NCI-H1417 (cell line): ENCODE data around the gene STK32B.

Experiments used
- DNase-seq, 3 experiments: peaks; one replicate each; lab custom pipeline; 2025; lab: John Stamatoyannopoulos, UW

STK32B gene

DNA sequence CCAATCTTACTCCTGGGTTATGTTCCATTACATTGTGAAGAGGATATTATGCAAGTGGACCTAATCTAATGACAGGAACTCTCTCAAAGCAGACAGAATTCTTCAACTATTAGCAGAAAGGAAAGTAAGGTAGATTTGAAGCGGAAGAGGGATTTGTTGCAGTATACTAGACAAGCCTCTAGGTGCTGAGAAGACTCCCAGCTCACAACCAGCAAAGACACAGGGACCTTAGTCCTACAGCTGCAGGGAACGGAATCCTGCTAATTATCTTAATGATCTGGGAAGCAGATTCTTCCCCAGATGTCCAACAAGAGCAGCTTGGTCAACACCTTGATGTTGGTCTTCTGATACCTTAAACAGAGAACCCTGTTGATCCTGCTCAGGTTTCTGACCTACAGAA is 73.6 kb downstream of the STK32B start:
- DNase-seq = peak in 1 of 3 experiments; percentile 77

DNA sequence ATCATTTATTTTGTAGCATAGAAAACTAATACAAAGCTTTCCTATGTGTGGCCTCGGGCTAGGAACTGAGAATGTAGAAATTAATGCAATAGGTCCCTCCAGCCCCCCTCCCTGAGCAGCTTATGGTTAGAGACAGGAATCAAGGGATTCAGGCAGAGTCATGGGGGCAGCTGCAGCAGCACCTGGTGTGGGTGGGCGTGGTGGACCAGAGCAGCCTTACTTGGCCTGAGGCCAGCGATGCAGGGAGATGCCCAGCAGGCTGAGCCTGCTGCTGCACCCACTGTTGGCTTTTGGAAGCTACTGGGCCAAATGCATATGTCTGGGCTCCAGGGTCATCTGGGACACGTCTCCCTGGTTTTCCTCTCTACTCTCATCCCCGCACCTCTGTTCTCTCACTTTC is 74.0 kb downstream of the STK32B start:
- peak; percentile 62 to 80 (median 62) for DNase-seq

DNA sequence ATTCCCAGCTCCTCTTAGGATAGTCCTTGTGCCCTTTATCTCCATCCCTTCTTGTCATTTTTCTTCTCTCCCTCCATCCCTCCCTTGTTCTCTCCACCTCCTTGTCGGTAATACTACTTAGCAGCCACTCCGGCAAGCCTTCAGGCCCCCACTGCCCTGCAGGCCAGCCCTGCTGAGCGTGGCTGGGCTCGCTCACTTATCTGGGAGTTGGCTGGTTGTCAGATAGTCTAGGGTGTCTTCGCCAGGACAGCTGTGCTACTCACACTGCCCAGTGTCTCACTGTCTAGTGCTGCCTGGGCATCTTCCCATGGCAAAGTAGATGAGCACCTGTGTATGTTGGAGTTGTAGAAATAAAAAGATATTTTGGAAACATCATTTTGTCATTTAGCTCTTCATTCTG is 75.0 kb downstream of the STK32B start:
- peak in 1 of 3 experiments; percentile 34 for DNase-seq

DNA sequence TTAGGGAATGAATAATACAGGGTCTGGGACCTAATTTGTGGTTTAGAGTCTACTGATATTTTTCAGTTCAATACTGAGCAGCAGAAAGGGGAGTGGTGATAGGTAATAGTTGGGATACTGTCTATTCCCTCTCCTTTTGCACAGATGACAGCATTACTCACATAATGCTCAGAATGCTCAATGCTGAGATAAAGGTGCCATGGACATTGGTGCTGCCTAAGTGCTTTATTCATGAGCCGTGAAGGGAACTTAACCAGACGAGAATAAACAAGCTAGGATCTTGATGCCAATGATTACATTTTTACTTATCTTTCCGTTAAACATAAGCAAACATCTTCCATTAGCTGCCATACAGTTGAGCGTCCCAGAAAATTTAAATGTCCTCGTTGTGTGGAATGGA is 75.6 kb downstream of the STK32B start:
- DNase-seq = peak in 1 of 3 experiments; percentile 82

DNA sequence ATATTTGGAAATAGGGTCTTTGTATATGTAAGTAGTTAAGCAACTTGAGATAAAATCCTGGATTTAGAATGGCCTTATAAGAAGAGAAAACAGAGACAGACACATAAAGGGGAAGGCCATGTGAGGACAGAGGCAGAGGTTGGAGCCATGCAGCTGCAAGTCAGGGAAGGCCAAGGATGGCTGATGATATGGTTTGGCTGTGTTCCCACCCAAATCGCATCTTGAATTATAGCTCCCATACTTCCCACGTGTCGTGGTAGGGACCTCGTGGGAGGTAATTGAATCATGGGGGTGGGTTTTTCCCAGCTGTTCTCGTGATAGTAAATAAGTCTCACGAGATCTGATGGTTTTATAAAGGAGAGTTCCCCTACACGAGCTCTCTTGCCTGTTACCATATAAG is 76.3 kb downstream of the STK32B start:
- peak in 1 of 3 experiments; percentile 20 for DNase-seq

DNA sequence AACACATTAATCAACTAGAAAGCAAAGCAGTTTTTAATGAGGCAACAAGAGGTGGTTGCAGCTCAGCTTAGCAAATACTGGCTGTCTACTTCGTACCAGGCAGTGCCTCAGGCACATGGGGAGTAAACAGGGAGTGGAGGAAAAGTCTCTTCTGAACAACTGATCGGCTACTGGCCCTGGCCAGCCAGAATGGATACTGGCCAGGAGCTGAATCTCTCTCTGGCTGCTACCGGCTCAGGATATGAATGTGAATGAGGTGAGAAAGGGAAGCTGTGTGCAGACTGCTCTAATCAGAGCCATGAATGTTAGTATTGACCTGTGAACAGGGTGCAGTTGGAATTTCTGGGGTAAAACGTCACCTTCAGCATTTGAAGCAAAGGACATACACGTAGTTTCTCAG is 77.3 kb downstream of the STK32B start:
- peak in 2 of 3 experiments; percentile 6 to 55 for DNase-seq

DNA sequence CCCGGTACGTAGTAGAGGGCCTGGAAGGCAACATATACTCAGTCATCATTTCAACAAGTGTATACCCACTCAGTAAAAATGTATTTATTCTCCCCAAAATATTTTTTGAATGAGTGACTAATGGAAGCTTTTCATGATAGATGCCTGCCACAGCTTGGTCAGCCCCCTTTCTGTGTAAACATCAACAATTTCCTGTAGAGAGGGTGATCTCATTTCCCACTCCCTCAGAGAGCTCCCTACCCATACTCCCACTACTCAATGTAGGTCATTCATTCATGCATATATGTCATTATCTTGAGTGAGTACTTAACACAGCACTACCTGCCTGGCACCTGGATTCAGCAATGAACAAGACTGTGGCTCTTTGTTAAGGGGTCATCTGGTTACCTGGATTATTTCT is 81.9 kb downstream of the STK32B start:
- no peak for DNase-seq

DNA sequence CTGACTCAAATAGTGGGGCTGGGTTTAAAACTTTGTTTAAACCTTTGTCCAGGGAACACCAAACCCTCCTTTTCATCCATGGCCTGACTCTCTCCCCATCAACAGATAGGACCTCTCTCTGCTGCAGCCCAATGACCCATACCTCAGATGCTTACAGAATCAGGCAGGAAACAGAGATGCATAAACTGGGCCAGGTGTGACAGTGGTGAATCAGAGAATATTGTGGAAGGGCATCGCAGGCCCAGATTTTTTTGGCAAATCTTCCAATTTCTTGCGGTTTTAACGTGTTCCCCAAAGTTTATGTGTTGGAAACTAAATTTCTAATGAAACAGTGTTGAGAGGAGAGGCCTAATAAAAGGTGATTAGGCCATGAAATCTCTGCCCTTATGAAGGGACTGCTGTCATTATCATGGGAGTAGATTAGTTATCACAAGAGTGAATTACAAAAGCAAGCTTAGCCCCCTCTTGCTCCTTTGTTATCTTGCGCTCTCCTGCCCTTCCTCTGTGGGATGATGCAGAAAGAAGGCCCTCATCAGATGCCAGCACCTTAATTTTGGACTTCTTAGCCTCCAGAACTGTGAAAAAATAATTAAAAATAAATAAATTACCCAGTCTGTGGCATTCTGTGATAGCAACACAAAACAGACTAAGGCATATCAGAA is 82.8 kb downstream of the STK32B start:
- DNase-seq = no peak

DNA sequence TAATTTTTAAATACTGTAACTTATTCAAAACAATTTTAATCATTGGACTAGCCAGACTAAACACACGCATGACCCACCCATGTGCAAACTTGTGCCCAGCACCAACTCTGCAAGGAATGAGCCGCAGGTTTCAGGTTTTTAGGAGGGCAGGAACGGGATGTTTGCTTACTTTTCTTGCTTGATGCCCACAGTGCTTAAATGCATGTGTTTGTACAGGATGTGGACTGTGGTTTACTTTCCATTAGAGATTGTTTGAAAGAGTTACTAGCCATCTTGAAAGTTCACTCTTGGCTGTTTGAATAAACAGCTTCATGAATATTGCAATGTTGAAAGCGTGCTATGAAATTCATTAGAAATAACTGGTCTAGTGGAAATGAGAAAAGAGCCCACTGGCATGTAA is 83.3 kb downstream of the STK32B start:
- no peak for DNase-seq

DNA sequence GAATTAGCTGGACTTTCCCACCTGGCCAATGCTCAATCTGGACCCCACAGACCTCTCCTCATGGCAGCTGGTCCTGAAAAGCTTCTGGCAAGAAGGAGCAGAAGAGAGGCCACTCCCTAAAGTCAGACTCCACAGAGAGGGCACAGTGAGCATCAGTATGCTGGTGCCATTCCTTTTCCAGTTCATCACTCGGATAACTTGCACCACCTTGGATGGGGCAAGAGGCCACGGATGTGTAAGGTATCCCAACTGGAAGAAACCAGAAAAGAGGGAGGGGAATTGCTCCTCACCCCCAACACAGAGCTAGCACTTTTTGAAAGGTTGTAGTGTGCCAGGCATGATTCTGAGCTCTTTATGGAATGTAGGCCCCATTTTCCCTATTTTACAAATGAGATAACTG is 85.9 kb downstream of the STK32B start:
- no peak for DNase-seq

DNA sequence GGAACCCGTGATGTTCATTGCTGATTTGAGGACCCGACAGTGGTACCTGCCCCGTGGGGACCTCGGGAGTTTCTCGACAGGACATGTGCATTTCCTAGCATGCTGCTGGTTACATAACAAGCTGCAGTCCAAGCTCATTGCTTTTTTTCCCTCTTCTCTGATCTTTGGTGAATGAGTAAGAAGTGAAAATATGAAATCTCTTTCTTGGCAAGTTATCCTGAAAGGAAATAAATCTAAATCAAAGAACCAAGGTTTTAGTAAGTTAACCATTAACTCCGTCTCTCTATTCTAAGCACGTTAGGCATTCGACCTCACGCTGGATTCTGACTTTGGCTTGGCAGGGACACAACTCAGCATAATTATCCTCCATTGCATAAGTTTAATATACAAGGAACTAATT is 86.6 kb downstream of the STK32B start:
- DNase-seq = no peak

DNA sequence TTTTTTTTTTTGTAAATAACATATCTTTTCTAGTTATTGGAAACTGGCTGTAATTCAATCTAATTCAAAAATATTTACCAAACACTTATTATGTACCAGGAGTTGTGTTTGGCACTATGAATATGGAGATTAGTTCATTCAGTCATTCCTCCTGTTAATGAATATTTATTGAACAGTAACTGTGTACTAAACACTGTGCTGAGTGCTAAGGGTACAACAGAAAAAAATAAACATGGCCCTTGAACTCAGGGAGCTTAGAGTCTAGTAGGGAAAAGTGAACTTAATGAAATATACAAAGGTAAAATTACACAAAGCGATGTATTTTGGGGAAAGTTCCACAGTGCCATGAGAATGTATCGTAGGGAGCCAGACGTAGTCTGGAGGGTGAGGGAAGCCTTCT is 87.1 kb downstream of the STK32B start:
- no peak for DNase-seq

DNA sequence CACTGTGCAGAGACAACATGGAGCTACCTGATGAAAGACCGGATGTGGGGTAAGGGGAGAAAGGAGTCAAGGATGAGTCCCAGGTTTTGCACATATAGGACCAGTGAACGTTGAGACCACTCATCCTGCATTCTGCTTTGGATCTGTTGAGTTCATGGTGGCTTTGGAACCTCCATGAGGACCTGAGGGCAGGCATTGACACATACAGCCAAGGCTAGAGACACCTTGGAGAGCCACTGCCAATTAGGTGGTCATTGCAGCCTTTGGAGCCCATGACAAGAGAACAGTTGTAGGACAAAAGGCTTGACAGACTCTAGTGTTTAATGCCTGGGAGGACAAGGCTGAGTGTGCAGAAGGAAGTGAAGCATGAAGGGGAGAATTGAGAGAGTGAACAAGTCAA is 87.9 kb downstream of the STK32B start:
- no peak for DNase-seq

DNA sequence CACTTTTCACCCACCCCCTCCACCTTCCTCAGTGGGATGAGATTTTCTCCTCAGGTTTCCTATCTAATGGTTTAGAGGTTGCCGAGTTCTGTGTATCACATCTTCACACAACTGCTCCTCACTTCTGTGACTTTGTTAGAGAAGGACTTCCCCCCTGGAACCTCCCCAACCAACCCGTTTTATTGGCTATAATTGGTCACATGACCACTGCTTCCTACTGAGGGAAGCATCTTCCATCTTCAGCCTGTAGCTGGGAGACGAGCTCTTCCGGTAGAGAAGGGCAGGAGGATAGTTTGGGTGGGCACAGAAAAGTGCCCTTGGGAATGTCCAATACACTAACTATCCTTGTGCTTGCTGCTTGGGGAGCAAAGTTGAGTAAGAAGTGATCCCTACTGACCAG is 90.5 kb downstream of the STK32B start:
- DNase-seq = no peak

DNA sequence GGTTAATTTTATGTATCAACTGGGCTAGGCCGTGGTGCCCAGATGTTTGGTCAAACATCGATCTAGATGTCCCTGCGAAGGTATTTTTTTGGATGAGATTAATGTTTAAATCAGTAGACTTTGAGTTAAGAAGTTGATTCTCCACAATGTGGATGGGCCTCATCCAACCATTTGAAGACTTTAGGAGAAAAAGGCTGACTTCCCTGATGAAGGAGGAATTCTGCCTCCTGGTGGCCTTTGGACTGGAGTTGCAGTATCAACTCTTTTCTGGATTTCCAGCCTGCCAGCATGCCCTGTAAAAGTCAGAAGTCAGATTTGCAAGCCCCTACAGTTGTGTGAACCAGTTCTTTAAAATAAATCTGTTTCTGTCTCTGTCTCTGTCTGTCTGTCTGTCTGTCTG is 91.4 kb downstream of the STK32B start:
- peak in 2 of 3 experiments; percentile 13 to 25 for DNase-seq

DNA sequence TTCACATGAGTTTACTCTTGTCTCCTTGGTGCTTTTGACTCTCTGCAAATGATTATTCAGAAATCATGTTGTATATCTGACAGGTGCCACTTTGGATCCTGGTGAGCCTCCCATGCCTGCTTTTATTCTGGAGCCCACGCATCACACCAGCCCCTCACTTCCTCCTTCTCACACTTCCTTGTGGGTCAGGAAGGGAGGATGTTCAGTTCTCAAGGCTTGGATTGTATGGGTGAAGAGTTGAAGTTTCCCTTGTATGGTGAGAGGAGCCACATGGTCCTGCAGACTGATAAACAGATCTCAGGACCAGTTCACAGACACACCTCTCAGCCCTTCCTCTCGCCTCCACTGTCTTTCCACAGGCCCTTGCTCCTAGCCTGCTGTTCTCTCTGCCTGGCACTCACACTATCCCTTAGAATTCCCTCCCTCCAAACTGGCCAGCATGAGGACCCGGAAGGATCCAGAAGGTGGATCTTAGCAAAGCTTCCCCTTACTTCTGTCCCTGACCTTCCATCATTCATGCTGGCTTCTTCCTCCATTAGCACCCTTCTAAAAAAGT is 92.1 kb downstream of the STK32B start:
- DNase-seq = no peak

DNA sequence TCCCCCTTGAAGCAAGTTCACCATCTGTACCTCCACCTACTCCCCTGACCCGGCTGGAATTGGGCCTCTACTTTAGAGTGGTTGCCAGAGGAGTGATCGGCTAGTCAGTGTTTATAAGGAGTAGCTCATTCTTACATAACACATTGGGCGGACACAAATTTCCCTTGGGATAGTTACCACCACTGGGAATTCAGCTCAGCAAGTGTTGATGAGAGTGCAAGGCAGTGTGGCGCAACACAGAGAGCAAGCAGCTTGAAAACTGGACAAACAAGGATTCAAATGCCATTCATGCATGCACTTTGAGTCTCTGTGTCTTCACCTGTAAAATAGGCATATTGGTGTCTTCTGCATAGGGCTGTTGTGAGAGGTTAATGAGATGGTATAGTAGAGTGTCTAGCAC is 92.7 kb downstream of the STK32B start:
- no peak for DNase-seq

DNA sequence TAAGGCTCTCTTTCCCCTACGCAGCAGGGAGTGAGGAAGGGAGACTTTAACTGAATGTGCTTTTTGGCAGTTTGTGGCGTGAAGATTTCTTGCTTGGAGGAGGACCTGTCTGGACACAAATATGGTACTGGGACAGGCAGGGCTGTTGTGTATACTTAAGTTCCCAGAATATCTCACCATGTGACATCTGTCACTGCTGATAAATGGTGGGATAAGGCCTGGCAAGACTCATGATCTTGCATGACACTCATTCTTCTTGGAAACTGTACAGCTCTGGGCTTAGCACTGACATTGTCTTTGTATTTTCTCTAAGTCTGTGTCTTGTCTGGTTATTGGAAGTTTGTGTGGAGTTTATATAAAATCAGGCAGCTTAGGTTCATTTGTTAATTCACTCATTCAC is 93.1 kb downstream of the STK32B start:
- no peak for DNase-seq

DNA sequence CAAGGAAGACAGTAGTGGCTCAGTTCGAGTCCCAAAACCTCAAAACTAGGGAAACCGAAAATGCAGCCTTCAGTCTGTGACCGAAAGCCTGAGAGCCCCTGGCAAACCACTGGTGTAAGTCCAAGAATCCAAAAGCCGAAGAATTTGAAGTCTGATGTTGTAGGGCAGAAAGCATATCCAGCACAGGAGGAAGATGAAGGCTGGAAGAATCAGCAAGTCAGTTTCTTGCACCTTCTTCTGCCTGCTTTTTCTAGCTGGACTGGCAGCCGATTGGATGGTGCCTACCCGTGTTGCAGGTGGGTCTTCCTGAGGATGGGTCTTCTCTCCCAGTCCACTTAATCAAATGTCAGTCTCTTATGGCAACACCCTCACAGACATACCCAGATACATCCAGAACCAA is 95.0 kb downstream of the STK32B start:
- DNase-seq = no peak

DNA sequence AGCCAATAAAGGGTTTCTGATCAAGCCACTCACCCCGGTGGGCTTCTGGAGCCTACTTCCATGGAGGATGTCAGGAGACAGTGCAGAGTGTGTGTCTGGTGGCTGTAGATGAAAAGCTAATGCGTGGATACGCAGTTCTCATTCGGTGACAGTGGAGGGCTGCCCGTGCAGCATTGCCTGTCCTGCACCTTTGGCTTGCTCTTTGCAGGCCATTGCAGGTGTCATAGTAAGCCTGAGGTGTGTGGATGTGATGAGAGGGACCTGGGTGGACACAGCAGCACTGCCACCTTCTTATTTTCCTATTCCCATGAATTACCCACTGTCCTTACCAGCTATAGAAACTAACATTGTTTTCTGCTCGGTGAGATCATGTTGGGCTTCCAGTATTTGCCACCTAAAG is 101.2 kb downstream of the STK32B start:
- no peak for DNase-seq

DNA sequence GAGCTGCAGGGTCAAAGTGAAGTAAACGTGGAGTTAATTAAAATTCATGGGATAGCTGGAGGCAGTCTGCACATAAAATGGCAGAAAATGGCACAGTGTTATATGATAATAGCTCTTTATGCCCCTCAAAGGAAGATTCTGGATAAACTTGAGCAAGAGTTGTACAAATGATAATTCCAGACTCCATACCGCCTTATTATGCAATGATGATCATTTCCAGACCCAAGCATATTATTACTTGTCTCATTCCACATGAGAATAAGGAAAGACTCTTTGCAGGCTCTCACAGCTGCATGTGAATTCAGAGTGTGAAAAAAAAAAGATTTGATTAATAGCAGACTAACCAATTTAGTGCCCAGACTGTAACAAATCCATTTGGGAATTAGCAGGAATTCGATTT is 105.4 kb downstream of the STK32B start:
- no peak for DNase-seq

DNA sequence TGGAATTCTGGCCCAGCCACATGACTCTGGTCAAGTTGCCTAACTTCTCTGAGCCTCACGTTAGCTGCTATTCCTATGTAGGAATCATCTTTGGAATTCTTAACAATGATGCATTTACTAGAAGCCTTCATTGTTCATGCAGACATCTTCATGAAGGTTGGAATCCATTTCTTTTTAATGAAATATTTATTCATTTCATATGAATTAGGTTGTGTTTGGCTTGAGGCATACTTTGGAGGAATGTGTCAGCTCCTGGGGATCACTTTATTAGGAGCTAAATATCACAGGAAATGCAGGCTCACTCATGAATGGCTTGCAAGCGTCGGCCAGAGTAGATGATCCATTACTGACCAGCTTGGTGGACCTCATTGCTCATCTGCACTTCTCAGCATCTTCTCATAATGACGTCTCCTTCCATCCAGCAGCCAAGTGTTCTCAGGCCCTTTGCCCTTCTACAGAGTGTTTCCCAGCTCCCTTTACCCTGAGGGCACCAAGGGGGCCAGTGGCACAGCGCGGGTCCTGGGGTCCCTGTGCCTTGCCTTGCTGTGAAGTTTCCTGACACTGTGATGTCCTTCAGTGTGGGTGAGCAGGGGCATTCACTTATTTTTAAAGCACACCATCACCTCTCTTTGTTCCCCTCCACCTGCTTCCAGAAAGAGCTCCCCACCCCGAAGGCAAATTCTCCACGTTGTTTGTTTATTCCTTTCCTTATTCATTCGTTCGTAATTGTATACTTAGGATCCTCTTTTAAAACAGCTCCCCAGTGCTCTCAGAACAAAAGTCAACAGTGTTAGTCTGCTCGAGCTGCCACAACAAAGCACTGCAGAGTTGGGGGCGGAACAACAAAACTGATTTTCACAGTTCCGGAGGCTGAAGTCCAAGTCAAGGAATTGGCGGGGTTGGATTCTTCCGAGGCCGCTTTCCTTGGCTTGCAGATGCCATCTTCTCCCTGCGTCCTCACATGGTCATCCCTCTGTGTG is 106.8 kb downstream of the STK32B start:
- peak in 2 of 3 experiments; percentile 20 to 75 for DNase-seq

DNA sequence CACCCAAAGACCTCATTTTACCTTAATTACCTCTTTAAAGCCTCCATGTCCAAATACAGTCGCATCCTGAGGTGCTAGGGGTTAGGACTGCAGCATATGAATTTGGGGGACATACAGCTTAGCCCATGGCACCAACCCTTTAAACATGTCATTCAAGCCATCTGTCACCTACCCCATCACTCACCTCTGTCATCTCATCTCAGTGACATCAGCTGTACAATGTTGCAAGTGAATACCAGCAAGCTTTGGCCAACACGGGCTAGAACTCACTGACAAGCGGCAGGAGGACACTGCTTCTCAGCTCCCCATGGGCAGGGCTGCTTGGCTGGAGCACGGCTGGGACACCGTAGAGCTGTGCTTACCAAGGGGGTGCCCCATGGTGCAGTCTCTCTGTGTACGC is 107.5 kb downstream of the STK32B start:
- DNase-seq = peak in 1 of 3 experiments; percentile 30
